ENCODE measurements around the gene ZNF644. TPM values are rescaled to one million over a fixed set of nuclear protein-coding genes. Genes with fewer than 3 reads are reported as not detected.

Gene ZNF644
- total RNA-seq, 1 experiment from 2014 or later, result 55.9 TPM

GRCh38 chr1:91015358-91015780 is 6.5 kb downstream of the ZNF644 start:
- Histone ChIP-seq H3K27me3 (ENCODE audit: insufficient read depth, low read length) (no peaks in the 10 kb centered on the region), H3K27ac (ENCODE audit: low read depth, low read length) (no peak overlapping the region), H3K4me1 (ENCODE audit: control insufficient read depth in 1 of 2, insufficient read depth in 2 of 2, low read length in 2 of 2) (peaks cover 14 to 51% of the 10 kb centered on the region in 2 experiments), H3K36me3 (ENCODE audit: control insufficient read depth in 1 of 2, insufficient read depth in 2 of 2, low read length in 2 of 2) (no peaks in the 10 kb centered on the region), H2AFZ (ENCODE audit: low read depth, low read length, poor library complexity, severe bottlenecking) (no peak overlapping the region), H3K9me2 (ENCODE audit: insufficient read depth) (no peaks in the 10 kb centered on the region), H3K4me2 (ENCODE audit: low read length) (peak overlapping the region; percentile 28), H3K4me3 (replicated peaks in 1 of 2; ENCODE audit: low read depth in 1 of 2, low read length in 2 of 2) (no peak overlapping the region), H3K9ac (ENCODE audit: low read length) (no peak overlapping the region), H4K20me1 (ENCODE audit: insufficient read depth) (peaks cover 18% of the 10 kb centered on the region; the same call in 1 of the 2 replicates), H3K79me2 (ENCODE audit: insufficient read depth, low read length) (peaks cover 100% of the 10 kb centered on the region), H3K9me3 (ENCODE audit: control insufficient read depth in 1 of 2, insufficient read depth in 1 of 2, low read depth in 1 of 2, low read length in 2 of 2) (no peaks in the 10 kb centered on the region)
- ChIA-PET POLR2A (no interaction called here), RAD21 (ENCODE audit: low non-redundant PET in 1 of 2, low total read pairs in 2 of 2, uncharacterized antibody in 2 of 2, unreplicated experiment in 2 of 2) (no interaction called here), CTCF (interaction anchor here (1.0 kb wide), 1 partner anchor 150 kb away, joined by 3 read pairs; no protein-coding TSS in a partner anchor)
- ATAC-seq (no peak; the same call in 1 of the 2 replicates), DNase-seq (ENCODE audit: low read depth, low spot score) (no peak)
- intact Hi-C loops (cut with micrococcal nuclease), result no loop called here
- BruUV-seq (replicated peaks), result no TSS peak
- TF ChIP-seq MAX (IDR thresholded peaks at IDR 0.05), result no peak
- TF ChIP-seq JUND (IDR thresholded peaks at IDR 0.05), result no peak
- no peak for TF ChIP-seq FOSL1 (IDR thresholded peaks at IDR 0.05; ENCODE audit: low read depth)
- TF ChIP-seq POLR2AphosphoS5 (IDR thresholded peaks at IDR 0.05; ENCODE audit: low read depth, low read length), result no peak
- no peak for TF ChIP-seq YY1 (IDR thresholded peaks at IDR 0.05; ENCODE audit: extremely low read depth, insufficient replicate concordance, low read depth, low read length)
- TF ChIP-seq POLR2A (IDR thresholded peaks at IDR 0.05; ENCODE audit: borderline replicate concordance, extremely low read depth, insufficient read depth, insufficient read length), result no peak
- no peak for TF ChIP-seq ZFX (IDR thresholded peaks at IDR 0.05)
- no peak for TF ChIP-seq SRF (IDR thresholded peaks at IDR 0.05; ENCODE audit: low read depth)
- no peak for TF ChIP-seq ELF1 (IDR thresholded peaks at IDR 0.05; ENCODE audit: borderline replicate concordance, low read depth)
- no peak for TF ChIP-seq EGR1 (IDR thresholded peaks at IDR 0.05; ENCODE audit: low read depth)
- TF ChIP-seq ZBTB33 (IDR thresholded peaks at IDR 0.05; ENCODE audit: extremely low read depth, insufficient replicate concordance, low read length), result no peak
- no peak for TF ChIP-seq RAD21 (IDR thresholded peaks at IDR 0.05; ENCODE audit: low read depth)
- no peak for TF ChIP-seq ZNF274 (IDR thresholded peaks at IDR 0.05; ENCODE audit: low read depth, low read length)
- no peak for TF ChIP-seq SP1 (IDR thresholded peaks at IDR 0.05; ENCODE audit: low read depth)
- TF ChIP-seq ATF3 (IDR thresholded peaks at IDR 0.05), result no peak
- TF ChIP-seq CEBPB (IDR thresholded peaks at IDR 0.05; ENCODE audit: low read depth), result no peak
- no peak for TF ChIP-seq EZH2phosphoT487 (IDR thresholded peaks at IDR 0.05; ENCODE audit: borderline replicate concordance)
- TF ChIP-seq REST (IDR thresholded peaks at IDR 0.05; ENCODE audit: low read depth), result no peak
